DOHH2 (cell line): ENCODE results near the gene YDJC.
"Not testable (repeated sequence)": the region's sequence is repeated elsewhere in the genome, so short reads cannot be mapped to it uniquely, and the experiment has no call there.

Source experiments
- H3F3A ChIP-seq: fragments of 200-600 bp; sonication (generic), shearing (Covaris generic); 2 replicates; pipeline ENCODE4 v1.6.0; 2016; ENCODE audit warnings: antibody characterized with exemption, mild to moderate bottlenecking; ENCODE audit not compliant: control insufficient read depth, insufficient read depth
- H3K27ac ChIP-seq: fragments of 200-600 bp; sonication (generic); 2 replicates; pipeline ENCODE4 v1.5.1; 2014; ENCODE audit warnings: low read depth, mild to moderate bottlenecking, low read length, moderate library complexity
- H3K27me3 ChIP-seq: fragments of 200-600 bp; sonication (generic); 2 replicates; pipeline ENCODE4 v1.6.1; 2014; ENCODE audit warnings: mild to moderate bottlenecking, low read length, mixed read lengths; ENCODE audit not compliant: control insufficient read depth
- H3K36me3 ChIP-seq: fragments of 200-600 bp; sonication (generic); 2 replicates; pipeline ENCODE4 v1.6.1; 2014; ENCODE audit warnings: mild to moderate bottlenecking, low read length, moderate library complexity, mixed read lengths; ENCODE audit not compliant: control insufficient read depth
- H3K4me1 ChIP-seq: fragments of 200-600 bp; sonication (generic); 2 replicates; pipeline ENCODE4 v1.6.1; 2014; ENCODE audit warnings: mild to moderate bottlenecking, low read length, mixed read lengths; ENCODE audit not compliant: control insufficient read depth
- H3K4me2 ChIP-seq: fragments of 200-600 bp; sonication (generic); 2 replicates; pipeline ENCODE4 v1.6.0; 2014; ENCODE audit warnings: mild to moderate bottlenecking, low read length, moderate library complexity
- H3K4me3 ChIP-seq: fragments of 200-600 bp; sonication (generic); 2 replicates; pipeline ENCODE4 v1.5.1; 2014; ENCODE audit warnings: mild to moderate bottlenecking, low read length, mixed read lengths
- H3K79me2 ChIP-seq: fragments of 200-600 bp; sonication (generic); 2 replicates; pipeline ENCODE4 v1.6.1; 2014; ENCODE audit warnings: mild to moderate bottlenecking, low read length, mixed read lengths; ENCODE audit not compliant: control insufficient read depth
- H3K9me2 ChIP-seq: fragments of 200-600 bp; sonication (generic); replicated peaks from 2 replicates; pipeline ENCODE4 v1.6.1; 2014; ENCODE audit warnings: mild to moderate bottlenecking, low read length, mixed read lengths; ENCODE audit not compliant: control insufficient read depth
- H3K9me3 ChIP-seq: fragments of 200-600 bp; sonication (generic); 2 replicates; pipeline ENCODE4 v1.6.1; 2014; ENCODE audit warnings: antibody characterized with exemption, low read length, mixed read lengths; ENCODE audit not compliant: control insufficient read depth, insufficient read depth
- H4K20me1 ChIP-seq: fragments of 200-600 bp; sonication (generic); 2 replicates; pipeline ENCODE4 v1.6.0; 2014; ENCODE audit warnings: low read depth, mild to moderate bottlenecking, antibody characterized with exemption, low read length, moderate library complexity; ENCODE audit not compliant: control insufficient read depth, insufficient read depth
- EZH2phosphoT487 ChIP-seq: fragments of 200-600 bp; sonication (generic); IDR thresholded peaks from 2 replicates; pipeline ENCODE4 v1.6.1; 2017; ENCODE audit warnings: borderline replicate concordance, mild to moderate bottlenecking, antibody characterized with exemption, low read length, moderate library complexity, mixed read lengths
- TF ChIP-seq, protein P1 (sequence below): fragments of 200-600 bp; sonication (generic); IDR thresholded peaks from one replicate; pipeline ENCODE4 v1.5.1; 2014; ENCODE audit warnings: antibody characterized with exemption, mild to moderate bottlenecking, low read depth, low read length; ENCODE audit not compliant: poor library complexity, severe bottlenecking

YDJC gene

DNA sequence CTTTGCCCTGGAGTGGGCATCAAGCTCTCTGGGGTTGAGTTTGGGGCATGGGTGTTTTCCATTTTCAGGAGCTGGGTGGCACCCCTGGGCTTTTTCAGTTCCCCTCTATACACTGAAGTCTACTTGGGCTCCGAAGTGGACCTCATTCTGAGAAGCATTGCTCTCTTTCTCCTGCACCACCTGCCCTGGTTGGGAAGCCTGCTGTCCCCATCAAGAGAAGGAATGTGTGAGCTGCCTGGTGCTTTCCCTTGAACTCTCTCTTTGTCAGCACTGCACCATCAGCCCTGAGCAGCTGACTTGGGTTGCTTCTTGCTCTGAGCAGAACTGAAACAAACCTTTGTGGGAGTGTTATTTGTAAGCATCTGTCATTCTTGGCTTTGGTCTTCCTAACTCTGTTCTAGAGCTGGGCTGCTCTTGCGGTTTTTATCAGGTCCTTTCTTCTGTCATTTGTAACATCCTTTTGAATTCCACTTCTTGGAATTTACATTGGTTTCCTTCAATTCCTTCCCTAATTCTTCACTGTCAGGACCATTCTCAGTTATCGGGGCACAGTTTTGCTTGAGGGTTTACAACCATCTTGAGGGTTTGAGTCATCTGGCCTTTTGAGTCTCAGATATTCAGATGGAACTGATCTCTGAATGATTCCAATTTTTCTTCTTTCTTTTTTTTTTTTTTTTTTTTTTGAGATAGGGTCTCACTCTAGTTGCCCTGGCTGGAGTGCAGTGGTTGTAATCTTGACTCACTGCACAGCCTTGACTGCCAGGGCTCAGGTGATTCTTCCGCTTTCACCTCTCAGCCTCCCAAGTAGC is 41.8 kb downstream of the YDJC start:
- TF ChIP-seq, protein P1, sequence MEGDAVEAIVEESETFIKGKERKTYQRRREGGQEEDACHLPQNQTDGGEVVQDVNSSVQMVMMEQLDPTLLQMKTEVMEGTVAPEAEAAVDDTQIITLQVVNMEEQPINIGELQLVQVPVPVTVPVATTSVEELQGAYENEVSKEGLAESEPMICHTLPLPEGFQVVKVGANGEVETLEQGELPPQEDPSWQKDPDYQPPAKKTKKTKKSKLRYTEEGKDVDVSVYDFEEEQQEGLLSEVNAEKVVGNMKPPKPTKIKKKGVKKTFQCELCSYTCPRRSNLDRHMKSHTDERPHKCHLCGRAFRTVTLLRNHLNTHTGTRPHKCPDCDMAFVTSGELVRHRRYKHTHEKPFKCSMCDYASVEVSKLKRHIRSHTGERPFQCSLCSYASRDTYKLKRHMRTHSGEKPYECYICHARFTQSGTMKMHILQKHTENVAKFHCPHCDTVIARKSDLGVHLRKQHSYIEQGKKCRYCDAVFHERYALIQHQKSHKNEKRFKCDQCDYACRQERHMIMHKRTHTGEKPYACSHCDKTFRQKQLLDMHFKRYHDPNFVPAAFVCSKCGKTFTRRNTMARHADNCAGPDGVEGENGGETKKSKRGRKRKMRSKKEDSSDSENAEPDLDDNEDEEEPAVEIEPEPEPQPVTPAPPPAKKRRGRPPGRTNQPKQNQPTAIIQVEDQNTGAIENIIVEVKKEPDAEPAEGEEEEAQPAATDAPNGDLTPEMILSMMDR: no peak
- TF ChIP-seq EZH2phosphoT487: no peak
- no peaks in the 10 kb centered on the region for H3K9me3 ChIP-seq
- H3K27ac ChIP-seq: peak overlapping the region; percentile 56
- no peaks in the 10 kb centered on the region for H3K9me2 ChIP-seq
- no peaks in the 10 kb centered on the region for H3K27me3 ChIP-seq
- H3K79me2 ChIP-seq: peaks cover 99% of the 10 kb centered on the region
- peaks cover 44% of the 10 kb centered on the region for H4K20me1 ChIP-seq
- peaks cover 62% of the 10 kb centered on the region for H3K4me1 ChIP-seq
- peak overlapping the region; percentile 20; the same call in 1 of the 2 replicates for H3K4me3 ChIP-seq
- H3K4me2 ChIP-seq: peak overlapping the region; percentile 57
- H3F3A ChIP-seq: peaks cover 12% of the 10 kb centered on the region
- H3K36me3 ChIP-seq: peaks cover 47% of the 10 kb centered on the region

GRCh38 chr22:21585389-21585788 is 44.4 kb downstream of the YDJC start:
- H3K36me3 ChIP-seq: peaks cover 25% of the 10 kb centered on the region
- no peak overlapping the region for H3K4me2 ChIP-seq
- TF ChIP-seq, protein P1: no peak
- no peak for TF ChIP-seq EZH2phosphoT487
- peaks cover 10% of the 10 kb centered on the region for H3F3A ChIP-seq
- H3K9me3 ChIP-seq: no peaks in the 10 kb centered on the region
- peaks cover 99% of the 10 kb centered on the region for H3K79me2 ChIP-seq
- H3K27me3 ChIP-seq: no peaks in the 10 kb centered on the region
- no peak overlapping the region for H3K4me3 ChIP-seq
- H3K4me1 ChIP-seq: peaks cover 53% of the 10 kb centered on the region
- H3K27ac ChIP-seq: no peak overlapping the region; the same call in 1 of the 2 replicates
- peaks cover 32% of the 10 kb centered on the region for H4K20me1 ChIP-seq
- H3K9me2 ChIP-seq: no peaks in the 10 kb centered on the region

- Histone ChIP-seq H3K36me3 (peaks cover 31% of the 10 kb centered on the region), H3K9me3 (no peaks in the 10 kb centered on the region), H3K9me2 (no peaks in the 10 kb centered on the region), H4K20me1 (peaks cover 38% of the 10 kb centered on the region), H3K4me3 (no peak overlapping the region), H3K27ac (no peak overlapping the region), H3K4me2 (no peak overlapping the region), H3K27me3 (no peaks in the 10 kb centered on the region), H3K4me1 (peaks cover 47% of the 10 kb centered on the region), H3F3A (peaks cover 9% of the 10 kb centered on the region), H3K79me2 (peaks cover 100% of the 10 kb centered on the region)
- TF ChIP-seq EZH2phosphoT487: no peak
- TF ChIP-seq, protein P1: no peak
These were observed 46.8 kb downstream of the YDJC start for GRCh38 chr22:21582801-21583740.

DNA sequence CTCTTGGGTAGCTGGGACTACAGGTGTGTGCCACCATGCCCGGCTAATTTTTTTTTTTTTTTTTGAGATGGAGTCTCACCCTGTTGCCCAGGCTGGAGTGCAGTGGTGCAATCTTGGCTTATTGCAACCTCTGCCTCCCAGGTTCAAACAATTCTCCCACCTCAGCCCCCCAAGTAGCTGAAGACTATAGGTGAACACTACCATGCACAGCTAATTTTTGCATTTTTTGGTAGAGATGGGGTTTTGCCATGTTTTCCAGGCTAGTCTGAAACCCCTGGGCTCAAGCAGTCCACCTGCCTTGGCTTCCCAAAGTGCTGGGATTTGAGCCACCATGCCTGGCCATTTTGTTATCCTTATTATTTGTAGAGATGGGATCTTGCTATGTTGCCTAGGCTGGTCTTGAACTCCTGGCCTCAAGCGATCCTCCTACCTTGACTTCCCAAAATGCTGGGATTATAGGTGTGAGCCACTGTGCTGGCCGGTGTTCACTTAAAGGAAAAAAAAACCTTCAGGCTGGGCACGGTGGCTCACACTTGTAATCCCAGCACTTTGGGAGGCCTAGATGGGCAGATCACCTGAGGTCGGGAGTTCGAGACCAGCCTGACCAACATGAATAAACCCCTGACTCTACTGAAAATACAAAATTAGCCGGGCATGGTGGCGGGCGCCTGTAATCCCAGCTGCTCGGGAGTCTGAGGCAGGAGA is 48.7 kb downstream of the YDJC start:
- peaks cover 28% of the 10 kb centered on the region for H3K4me1 ChIP-seq
- not testable (repeated sequence) for H3K9me3 ChIP-seq, H3K27me3 ChIP-seq, H3K4me3 ChIP-seq, H3K9me2 ChIP-seq, H3K27ac ChIP-seq, H3K4me2 ChIP-seq, H3F3A ChIP-seq
- peaks cover 100% of the 10 kb centered on the region for H3K79me2 ChIP-seq
- H4K20me1 ChIP-seq: peaks cover 37% of the 10 kb centered on the region
- H3K36me3 ChIP-seq: peaks cover 34% of the 10 kb centered on the region

GRCh38 chr22:21580623-21581007 is 49.2 kb downstream of the YDJC start:
- H3F3A ChIP-seq, H3K27ac ChIP-seq, H3K9me2 ChIP-seq, H3K27me3 ChIP-seq, H3K9me3 ChIP-seq, H3K4me2 ChIP-seq, H3K4me3 ChIP-seq: not testable (repeated sequence)
- H3K79me2 ChIP-seq: peaks cover 100% of the 10 kb centered on the region
- peaks cover 34% of the 10 kb centered on the region for H3K36me3 ChIP-seq
- H4K20me1 ChIP-seq: peaks cover 37% of the 10 kb centered on the region
- H3K4me1 ChIP-seq: peaks cover 22% of the 10 kb centered on the region
